ENCODE data around the gene MAML1.

DNA sequence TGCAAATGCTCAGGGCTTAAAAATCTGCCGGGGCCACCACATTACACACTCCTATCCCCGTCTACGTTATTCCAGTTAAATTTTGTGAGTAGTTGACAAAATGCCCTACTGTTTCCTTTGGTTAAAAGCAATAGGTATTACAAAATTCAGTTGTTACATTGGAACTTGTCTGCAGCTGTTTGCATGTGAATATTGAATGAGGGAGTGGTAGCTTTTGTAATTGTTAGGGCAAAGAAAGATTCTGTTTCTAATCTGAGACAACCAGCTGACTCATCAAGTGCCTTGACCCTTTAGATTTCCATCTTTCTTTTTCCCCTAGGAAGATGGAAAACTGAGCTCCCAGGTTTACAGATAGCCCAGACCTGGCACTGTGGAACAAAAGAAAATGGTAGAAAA lies 30.2 kb downstream of the MAML1 start:
- TF ChIP-seq, protein P1, sequence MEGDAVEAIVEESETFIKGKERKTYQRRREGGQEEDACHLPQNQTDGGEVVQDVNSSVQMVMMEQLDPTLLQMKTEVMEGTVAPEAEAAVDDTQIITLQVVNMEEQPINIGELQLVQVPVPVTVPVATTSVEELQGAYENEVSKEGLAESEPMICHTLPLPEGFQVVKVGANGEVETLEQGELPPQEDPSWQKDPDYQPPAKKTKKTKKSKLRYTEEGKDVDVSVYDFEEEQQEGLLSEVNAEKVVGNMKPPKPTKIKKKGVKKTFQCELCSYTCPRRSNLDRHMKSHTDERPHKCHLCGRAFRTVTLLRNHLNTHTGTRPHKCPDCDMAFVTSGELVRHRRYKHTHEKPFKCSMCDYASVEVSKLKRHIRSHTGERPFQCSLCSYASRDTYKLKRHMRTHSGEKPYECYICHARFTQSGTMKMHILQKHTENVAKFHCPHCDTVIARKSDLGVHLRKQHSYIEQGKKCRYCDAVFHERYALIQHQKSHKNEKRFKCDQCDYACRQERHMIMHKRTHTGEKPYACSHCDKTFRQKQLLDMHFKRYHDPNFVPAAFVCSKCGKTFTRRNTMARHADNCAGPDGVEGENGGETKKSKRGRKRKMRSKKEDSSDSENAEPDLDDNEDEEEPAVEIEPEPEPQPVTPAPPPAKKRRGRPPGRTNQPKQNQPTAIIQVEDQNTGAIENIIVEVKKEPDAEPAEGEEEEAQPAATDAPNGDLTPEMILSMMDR (IDR thresholded peaks at IDR 0.05; ENCODE audit: borderline replicate concordance, extremely low read depth, low read length, poor library complexity, severe bottlenecking): no peak
- TF ChIP-seq EZH2 (IDR thresholded peaks at IDR 0.05; ENCODE audit: borderline replicate concordance, low read depth, low read length, severe bottlenecking): no peak
